Measurements from ENCODE around the gene CC2D2A.

- TF ChIP-seq, protein P1, sequence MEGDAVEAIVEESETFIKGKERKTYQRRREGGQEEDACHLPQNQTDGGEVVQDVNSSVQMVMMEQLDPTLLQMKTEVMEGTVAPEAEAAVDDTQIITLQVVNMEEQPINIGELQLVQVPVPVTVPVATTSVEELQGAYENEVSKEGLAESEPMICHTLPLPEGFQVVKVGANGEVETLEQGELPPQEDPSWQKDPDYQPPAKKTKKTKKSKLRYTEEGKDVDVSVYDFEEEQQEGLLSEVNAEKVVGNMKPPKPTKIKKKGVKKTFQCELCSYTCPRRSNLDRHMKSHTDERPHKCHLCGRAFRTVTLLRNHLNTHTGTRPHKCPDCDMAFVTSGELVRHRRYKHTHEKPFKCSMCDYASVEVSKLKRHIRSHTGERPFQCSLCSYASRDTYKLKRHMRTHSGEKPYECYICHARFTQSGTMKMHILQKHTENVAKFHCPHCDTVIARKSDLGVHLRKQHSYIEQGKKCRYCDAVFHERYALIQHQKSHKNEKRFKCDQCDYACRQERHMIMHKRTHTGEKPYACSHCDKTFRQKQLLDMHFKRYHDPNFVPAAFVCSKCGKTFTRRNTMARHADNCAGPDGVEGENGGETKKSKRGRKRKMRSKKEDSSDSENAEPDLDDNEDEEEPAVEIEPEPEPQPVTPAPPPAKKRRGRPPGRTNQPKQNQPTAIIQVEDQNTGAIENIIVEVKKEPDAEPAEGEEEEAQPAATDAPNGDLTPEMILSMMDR (IDR thresholded peaks at IDR 0.05 in 8 of 11, conservative IDR thresholded peaks at IDR 0.05 in 3 of 11): peak; percentile 15 to 66 (median 51)
- TF ChIP-seq POLR2A (IDR thresholded peaks at IDR 0.05): no peak
- no peak for TF ChIP-seq POLR2AphosphoS5 (IDR thresholded peaks at IDR 0.05)
Measured at GRCh38 chr4:15479089-15479912, 9.6 kb downstream of the CC2D2A start.
